HG02938 (cell line): ENCODE measurements around the gene NASP.
"Not testable (repeated sequence)": the region's sequence is repeated elsewhere in the genome, so short reads cannot be mapped to it uniquely, and the experiment has no call there.

Source experiments
- ATAC-seq: cut with Tn5 transposase; IDR thresholded peaks from one replicate; pipeline ENCODE4 v1.9.1; 2021; ENCODE audit warnings: mild to moderate bottlenecking, moderate library complexity; ENCODE audit not compliant: unreplicated experiment

NASP gene

DNA sequence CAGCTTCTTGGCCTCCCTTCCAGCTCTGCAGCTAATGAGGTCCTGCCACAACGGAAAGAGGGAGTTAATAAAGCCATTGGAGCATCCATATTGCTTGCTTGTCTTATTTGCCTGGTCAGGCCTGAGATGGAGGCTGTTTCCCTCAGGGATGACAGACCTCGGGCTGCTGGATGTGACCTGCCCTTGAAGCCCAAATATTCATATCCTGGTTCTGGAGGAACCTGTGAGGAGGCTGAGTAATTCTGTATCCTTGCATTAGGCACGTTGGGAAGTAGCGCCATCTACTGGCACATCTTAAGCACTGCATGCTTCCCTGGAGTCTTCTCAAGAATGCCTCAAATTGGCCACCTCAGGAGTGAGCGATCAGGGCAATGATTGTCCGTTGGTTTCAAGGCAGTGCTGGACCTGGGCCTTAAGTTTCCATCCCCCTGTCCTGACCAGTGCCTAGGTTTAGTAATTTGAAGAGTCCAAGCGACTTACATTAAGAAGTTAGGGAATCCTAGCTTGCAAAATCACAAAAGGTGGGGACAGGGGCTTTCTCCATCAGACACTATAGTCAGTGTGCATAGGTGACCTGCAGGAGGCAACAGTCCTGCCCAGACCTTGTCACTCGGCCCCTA lies 13.8 kb upstream of the NASP start:
- no peak for ATAC-seq

DNA sequence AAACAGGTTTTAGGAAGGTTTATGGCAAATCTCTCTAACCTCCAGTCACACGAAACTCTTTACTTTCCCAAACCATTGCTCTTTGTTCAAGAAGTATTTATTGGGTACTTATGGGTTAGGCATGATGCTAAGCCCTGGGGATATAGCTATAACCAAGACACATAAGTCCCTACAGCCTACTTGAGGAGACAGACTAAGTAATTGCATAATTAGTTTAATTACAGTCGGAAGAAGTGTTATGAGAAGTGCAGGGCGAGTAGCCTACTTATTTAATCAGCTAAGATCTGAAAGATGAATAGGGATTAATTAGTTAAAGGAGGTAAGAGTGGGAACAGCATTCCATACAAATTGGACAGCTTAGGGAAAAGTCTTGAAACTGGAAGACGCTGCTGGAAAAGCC lies 13.2 kb upstream of the NASP start:
- ATAC-seq: no peak

DNA sequence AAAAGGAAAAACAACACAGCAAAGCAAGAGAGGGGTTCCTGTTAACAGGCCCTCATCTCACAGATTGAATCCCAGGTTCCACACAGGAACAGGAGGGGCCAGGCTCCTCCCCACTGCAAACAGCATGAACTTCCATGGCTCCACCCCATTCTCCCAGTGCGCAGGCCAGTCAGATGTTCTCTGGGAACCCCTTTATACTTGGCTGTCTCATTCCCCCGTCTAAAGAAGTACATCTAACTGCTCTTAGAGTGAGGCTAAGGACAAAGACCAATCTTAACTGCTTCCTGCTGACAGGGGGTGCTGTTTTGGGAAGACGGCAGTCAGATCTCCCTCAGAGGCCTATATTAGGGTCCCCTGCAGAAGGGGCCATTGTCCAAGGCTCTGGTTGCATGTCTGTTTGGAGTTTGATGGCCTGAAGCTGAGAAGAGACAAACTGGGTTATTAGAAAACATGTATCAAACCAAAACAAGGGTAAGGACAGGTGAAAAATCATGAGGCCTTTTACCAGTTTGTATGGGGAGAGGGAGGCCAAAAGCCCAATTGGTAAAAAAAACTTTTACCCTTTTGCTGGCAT lies 10.5 kb upstream of the NASP start:
- no peak for ATAC-seq

DNA sequence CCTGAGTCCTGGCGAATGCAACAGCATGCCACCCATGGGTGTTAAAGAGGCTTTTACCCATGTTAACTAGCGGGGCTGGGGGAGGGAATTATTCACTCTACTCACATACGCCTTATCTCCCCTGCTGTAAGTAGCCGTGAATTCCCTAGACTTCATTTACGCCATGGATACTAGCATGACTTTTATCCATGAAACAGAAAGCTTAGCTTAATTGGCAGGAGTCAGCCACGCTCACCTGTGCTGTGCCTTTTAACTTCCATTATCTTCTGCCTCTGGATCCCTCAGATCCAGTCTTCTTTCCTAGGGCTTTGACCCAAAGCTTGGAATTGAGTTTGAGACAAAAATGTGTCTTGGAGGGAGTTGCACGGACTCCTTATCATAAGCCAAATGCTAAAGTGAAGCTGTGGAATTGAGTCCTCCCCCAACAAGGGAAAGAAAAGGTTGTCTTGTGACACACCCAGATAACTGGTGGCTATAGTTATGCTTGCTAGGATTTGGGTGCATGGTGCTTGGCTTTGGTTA lies 9.7 kb upstream of the NASP start:
- no peak for ATAC-seq

DNA sequence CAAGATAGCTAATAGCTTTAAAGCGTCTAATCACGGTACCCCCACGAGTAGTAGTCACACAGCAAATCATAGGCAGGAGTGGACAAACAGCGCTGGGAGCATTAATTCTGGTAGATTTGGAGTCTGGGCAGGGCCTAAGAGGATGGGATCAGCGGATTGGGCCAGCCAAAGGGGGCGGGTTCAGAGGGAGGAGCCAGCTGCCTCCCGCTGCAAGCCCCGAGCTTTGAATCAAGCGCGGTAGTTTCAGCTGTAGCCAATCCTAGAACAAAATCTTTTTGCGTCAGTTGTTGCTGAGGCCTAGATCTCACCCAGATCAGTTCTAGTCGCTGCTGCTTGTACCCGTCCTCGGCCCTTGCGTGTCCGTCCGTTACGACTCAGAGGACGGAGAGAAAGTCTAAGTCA lies 576 bp upstream of the NASP start:
- peak; percentile 68 for ATAC-seq

DNA sequence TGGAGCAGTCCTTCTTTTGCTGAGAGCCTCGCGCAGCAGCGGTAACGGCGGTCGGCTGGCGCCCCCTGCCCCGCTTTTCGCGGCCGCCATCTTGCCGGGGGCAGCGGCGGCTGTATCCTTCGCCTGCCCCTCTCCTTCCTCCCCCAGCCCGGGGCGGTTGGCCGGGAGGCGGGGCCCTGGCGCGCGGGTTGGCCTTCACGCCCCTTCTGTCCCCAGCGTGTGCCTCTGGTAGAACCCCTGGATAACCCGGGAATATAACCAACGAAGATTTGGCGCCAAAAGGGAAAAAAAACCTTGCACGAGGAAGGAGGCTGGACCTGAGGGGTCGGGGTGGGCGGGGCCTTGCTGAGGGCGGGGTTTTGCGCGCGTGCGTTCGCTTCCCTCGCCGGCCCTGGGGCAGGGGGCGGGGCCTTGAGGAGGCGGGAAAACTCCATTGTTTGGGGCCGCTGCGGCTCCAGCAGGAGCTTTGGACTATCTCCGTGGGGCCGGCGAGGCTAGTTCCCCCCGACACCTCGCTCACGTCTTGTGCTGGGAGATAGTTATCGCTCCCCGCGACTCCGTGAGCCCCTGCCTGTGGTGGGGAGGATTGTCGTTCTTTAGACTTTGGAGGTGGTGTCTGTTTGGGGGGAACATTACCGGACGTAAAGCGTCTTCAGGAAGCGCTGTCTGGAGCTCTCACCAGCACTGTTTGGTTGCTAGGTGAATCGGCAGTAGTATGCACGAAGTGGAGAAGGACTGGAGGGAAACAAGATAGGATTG lies 689 bp downstream of the NASP start:
- no peak for ATAC-seq

DNA sequence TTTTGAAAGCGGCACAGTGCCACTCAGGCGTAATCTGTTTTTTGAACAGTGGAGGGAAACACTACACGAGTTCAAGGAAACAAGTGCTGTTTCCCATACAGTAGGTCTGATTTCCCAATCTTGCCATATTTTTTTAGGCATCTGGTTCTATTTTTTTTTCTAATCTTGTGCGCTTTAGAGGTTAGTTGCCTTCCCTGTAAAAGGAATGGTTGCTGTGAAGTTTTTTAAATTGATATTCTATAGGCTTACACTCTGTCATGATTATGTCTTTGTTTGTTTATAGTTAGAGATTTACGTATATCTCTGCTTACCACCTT lies 1.2 kb downstream of the NASP start:
- no peak for ATAC-seq

DNA sequence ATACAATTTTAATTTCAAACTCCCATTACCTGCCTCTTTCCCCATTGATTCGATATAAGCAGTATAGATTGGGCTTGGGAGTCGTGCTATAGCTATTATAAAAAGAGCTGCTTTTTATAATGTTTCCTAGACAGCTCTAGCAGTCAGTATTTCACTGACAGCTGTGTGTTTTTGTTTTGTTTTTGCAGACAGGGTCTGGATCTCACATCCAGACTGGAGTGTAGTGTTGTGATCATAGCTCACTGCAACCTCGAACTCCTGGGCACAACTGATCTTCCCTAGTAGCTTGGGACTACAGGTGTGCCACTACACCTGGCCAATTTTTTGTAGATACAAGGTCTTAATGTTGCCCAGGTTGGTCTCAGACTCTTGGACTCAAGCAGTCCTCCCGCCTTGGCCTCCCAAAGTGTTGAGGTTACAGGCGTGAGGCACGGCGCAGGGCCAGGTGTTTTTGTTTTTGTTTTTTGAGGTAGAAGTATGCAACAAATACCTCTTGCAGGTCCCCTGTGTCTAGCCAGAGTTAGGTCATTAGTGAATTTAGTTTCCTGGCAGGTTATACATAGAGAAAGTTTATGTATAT lies 1.7 kb downstream of the NASP start:
- no peak for ATAC-seq

DNA sequence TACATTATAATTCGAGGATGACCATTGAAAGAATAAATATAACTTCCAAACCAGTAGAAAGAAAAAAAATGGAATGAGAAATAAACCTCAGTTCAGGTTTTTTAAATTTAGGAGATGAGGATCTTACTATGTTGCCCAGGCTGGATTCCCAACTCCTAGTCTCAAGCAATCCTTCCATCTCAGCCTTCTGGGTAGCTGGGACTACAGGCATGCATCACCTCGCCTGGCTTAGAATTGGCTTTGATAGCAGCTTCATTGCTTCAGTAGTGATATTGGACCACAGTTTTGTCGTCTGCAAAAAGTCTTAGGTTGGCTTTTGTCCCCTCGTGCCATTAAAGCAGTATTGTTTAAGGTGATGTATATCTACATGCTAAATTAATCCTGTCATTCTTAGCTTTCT lies 2.9 kb downstream of the NASP start:
- no peak for ATAC-seq

DNA sequence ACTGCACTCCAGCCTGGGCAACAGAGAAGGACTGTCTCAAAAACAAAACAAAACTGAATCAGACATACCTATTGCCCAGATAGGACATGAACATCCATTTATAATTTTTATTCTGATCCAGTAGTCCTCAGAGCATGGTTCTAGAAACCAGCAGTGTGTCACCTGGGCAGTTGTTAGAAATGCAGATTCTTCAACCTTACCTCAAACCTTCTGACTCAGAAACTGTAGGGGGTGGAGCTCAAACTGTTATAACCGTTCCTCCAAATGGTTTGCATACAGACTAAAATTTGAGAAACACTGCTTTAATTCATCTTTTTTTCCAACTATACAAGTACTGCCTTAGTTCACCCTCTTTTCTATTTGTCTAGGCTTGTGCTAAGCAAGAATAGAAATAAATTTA lies 6.0 kb downstream of the NASP start:
- no peak for ATAC-seq

DNA sequence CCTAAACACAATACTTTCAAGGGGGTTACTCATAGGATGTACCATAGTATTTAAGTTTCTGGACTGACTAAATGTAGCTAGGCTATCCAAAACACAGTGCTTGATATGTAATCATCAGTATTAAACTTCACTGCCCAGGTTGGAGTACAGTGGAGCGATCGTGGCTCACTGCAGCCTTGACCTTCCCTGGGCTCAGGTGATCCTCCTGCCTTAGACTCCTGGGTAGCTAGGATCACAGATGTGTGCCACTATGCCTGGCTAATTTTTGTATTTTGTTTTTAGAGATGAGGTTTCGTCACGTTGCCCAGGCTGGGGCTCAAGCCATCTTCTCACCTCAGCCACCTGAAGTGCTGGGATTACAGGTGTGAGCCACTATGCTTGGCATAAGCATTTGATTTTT lies 10.6 kb downstream of the NASP start:
- ATAC-seq: no peak

DNA sequence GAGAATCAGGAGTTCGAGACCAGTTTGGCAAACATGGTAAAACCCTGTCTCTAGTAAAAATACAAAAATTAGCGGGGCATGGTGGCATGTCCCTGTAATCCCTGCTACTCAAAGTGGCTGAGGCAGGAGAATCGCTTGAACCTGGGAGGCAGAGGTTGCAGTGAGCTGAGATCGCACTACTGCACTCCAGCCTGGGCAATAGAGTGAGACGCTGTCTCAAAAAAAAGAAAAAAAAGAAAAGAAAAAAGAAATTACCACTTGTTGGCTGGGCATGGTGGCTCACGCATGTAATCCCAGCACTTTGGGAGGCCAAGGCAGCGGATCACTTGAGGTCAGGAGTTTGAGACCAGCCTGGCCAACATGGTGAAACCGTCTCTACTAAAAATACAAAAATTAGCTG lies 12.9 kb downstream of the NASP start:
- not testable (repeated sequence) for ATAC-seq

DNA sequence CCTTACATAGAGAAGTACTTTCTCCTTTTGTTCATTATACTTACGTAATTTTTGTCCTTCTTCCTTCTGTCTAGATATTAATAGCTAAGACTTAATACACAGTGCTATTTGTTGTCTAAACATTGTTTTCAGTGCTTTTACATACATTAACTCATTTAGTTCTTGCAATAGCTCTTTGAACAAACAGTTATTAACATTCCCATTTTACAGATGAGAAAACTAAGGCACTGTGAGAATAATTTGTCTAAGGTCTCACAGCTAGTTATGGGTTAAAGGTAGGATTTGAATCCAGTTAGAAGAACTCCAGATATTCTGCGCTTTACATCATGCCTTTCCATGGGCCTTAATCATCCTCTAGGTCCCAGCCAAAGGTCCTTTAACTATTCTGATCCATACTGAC lies 20.4 kb downstream of the NASP start:
- no peak for ATAC-seq

DNA sequence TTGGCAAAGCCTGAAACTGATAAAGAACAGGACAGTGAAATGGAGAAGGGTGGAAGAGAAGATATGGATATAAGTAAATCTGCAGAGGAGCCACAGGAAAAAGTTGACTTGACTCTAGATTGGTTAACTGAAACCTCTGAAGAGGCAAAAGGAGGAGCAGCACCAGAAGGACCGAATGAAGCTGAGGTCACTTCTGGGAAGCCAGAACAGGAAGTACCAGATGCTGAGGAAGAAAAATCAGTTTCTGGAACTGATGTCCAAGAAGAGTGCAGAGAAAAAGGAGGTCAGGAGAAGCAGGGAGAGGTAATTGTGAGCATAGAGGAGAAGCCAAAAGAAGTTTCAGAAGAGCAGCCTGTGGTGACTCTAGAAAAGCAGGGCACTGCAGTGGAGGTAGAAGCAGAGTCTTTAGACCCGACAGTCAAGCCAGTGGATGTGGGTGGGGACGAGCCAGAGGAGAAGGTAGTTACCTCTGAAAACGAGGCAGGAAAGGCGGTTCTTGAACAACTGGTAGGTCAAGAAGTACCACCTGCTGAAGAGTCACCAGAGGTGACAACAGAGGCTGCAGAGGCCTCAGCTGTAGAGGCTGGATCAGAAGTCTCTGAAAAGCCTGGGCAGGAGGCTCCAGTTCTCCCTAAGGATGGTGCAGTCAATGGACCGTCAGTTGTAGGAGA lies 23.7 kb downstream of the NASP start:
- ATAC-seq: no peak

DNA sequence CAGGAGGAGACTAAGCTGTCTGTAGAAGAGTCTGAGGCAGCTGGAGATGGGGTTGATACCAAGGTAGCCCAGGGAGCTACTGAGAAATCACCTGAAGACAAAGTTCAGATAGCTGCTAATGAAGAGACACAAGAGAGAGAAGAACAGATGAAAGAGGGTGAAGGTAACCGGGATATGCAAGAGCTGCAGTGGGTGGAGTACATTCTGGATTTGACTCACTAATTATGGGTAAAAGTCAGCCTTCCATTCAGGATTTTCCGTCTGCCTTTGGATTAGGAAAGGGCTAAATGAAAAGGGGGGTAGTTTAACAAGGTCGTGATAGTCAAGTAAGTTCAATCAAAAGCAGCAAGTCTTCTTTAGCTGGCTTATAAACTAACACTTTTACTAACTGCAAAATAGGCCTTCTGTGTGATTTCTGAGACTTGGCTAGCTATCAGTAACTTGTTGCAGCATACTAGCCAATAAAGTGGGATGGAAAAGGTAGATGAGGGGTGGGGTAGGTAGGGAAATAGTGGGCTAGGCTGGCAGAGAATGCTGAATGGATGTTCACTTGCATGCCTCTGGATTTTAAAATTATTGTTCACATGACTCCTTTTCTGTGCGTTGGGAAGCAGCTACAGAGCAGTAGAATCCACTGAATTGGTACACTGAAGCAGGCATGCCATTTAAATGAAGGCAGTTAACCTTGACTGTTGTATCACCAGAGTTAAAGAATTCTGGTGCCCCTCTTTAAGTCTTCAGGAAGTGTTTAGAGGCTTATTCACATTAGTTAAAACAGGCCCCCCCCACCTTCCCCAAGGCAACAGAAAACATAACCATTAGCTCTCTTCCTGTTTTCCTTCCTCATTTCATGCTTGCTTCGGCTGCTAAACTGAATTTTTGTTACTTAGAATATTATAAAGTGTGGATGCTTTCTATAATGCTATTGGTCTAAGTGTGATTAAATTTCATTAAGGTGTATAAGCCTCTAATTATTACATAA lies 24.6 kb downstream of the NASP start:
- ATAC-seq: no peak

DNA sequence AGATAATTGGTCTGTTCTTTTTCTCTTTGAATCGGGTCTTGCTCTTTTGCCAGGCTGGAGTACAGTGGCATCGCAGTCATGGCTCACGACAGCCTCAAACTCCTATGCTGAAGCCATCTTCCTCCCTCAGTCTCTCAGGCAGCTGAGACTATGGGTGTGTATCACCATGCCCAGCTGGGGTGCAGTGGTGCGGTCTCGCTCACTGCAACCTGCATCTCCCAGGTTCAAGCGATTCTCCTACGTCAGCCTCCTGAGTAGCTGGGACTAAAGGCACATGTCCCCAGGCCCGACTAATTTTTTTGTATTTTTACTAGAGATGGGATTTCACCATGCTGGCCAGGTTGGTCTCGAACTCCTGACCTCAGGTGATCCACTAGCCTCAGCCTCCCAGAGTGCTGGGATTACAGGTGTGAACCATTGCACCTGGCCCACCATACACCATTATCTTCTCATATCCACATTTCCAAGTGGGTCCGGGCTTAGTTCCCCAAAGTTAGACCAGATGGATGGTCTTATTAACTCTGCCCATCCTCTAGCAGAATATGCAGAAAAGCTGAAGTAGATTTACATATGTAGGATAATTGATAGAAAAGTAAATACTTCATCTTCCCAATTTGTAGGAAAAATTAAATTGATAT lies 26.9 kb downstream of the NASP start:
- no peak for ATAC-seq

DNA sequence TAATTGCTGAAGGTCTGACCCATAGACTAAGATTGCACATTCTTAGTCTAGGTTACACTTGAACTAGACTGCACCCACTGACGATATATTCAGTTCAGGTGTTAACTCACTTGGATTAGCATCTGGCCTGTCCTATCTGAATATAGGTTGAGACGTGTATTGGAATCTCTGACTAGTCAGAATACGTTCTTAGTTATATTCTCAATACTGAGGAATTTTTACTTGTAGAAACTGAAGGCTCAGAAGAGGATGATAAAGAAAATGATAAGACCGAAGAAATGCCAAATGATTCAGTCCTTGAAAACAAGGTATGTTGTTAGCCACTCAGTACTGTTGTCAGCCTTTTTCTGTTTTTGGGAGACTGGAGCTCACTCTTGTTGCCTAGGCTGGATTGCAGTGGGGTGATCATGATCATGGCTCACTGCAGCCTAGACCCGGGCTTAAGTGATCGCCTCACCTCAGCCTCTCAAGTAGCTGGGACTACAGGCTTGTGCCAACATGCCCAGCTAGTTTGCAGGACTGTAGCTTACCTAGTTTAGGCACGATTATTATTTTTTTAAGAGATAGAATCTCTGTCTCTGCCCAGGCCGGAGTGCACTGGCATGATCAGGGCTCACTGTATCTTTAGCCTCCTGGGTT lies 29.2 kb downstream of the NASP start:
- ATAC-seq: no peak

DNA sequence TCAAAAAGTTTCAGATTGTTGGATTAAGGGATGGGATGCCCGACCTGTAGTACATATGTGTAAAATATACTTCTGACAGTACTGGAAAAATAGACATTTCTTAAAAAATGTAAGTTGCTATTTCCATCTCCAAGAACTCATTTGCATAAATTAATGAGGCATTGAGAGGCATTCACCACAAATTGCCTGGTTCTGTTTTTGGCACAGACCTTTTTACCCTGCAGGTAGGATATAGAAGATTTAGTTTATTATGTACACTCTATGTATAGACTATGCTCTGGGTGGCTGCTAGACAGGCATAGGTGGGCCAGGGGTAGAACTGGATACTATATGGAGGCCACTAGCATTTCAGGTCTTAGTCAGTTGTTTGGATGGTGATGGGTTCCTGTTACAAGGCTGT lies 32.0 kb downstream of the NASP start:
- ATAC-seq: no peak

DNA sequence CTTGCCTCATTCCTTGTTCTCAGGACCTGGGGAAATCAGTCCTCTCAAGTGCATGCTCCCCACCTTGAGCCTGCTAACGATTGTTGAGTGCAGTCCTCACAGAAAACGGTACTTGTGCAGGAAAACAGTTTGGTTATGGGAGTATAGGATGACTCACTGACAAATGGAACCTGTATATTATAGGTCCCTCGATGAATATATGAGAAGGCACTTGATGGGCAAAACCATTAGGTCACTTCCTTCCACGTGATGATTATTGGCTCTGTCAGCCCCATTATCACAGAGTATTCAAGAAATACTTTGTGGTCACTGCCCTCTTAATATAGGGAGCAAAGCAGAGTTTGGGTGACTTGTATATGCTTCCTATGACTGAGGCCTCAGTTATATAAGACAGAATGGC lies 33.8 kb downstream of the NASP start:
- no peak for ATAC-seq
